Suprapubic skin (tissue), 4 donors: ENCODE measurements around the gene OLFML2A. TPM values are rescaled to one million over a fixed set of nuclear protein-coding genes. Genes with fewer than 3 reads are reported as not detected.

ENCODE experiments used
- DNase-seq, 2 donors: peaks; one replicate each; pipeline ENCODE4 v3.0.0-alpha.2; 2019; ENCODE audit warnings: low spot score in 2 of 2
- H3K27ac ChIP-seq: fragments of 200-600 bp; sonication (generic); one replicate; pipeline ENCODE4 v1.5.1; 2019
- H3K27me3 ChIP-seq: fragments of 200-600 bp; sonication (generic); one replicate; pipeline ENCODE4 v1.5.1; 2019
- H3K36me3 ChIP-seq: fragments of 200-600 bp; sonication (generic); one replicate; pipeline ENCODE4 v1.5.1; 2019
- H3K4me1 ChIP-seq: fragments of 200-600 bp; sonication (generic); one replicate; pipeline ENCODE4 v1.5.1; 2019
- H3K4me3 ChIP-seq: fragments of 200-600 bp; sonication (generic); one replicate; pipeline ENCODE4 v1.5.1; 2019; ENCODE audit warnings: mild to moderate bottlenecking
- H3K9me3 ChIP-seq: fragments of 200-600 bp; sonication (generic); one replicate; pipeline ENCODE4 v1.5.1; 2019
- EP300 ChIP-seq: sonication (generic); formaldehyde crosslinking; IDR thresholded peaks from one replicate; pipeline ENCODE4 v1.6.1; 2017; ENCODE audit warnings: antibody characterized with exemption
- POLR2A ChIP-seq, 2 donors: fragments of 450-650 bp; IDR thresholded peaks; one replicate each; pipeline ENCODE4 v1.6.1; 2017; ENCODE audit warnings: antibody characterized with exemption in 2 of 2, mild to moderate bottlenecking in 2 of 2, moderate library complexity in 2 of 2
- POLR2AphosphoS5 ChIP-seq, 3 donors: sonication (generic); formaldehyde crosslinking; IDR thresholded peaks; one replicate each; pipeline ENCODE4 v1.6.1; 2017; ENCODE audit warnings: antibody characterized with exemption in 3 of 3
- WGBS: methylation state at CpG from one replicate; pipeline ENCODE4 v1.1.5; 2018; 5-methylcytosine and 5-hydroxymethylcytosine counted together
- total RNA-seq, 4 donors: library from RNA; depleted of rRNA; stranded (reverse); fragments of >200 nt; gene quantifications; one replicate each; pipeline ENCODE4 v1.1.0, GENCODE V29; 2016
- TF ChIP-seq, protein P1 (sequence below), 2 donors: fragments of 200-600 bp in 1 of 2; fragments of 450-650 bp in 1 of 2; sonication (generic) in 1 of 2; IDR thresholded peaks; one replicate each; pipeline ENCODE4 v1.5.1; 2016 to 2019; ENCODE audit warnings: antibody characterized with exemption in 2 of 2, mild to moderate bottlenecking in 1 of 2, moderate library complexity in 1 of 2

The OLFML2A gene
- total RNA-seq, 4 donors from 2014 or later: 14.6 to 36.8 (median 18.9) TPM

DNA sequence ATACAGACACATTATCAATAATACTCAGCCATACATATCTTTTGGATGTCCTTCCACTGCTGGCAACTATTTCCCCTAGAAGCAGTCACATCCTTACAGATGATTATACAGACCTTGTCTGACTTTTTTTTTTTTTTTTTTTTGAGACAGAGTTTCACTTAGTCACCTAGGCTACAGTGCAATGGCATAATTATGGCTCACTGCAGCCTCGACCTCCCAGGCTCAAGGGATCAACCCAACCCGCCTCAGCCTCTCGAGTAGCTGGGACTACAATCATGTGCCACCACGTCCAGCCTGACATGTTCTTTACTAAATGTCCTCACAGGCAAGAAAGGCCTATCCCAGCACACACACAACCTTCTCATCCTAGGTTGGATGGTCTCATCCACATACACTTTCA is 29.9 kb upstream of the OLFML2A start:
- Histone ChIP-seq H3K9me3 (no peaks in the 10 kb centered on the region), H3K4me1 (no peaks in the 10 kb centered on the region), H3K36me3 (no peaks in the 10 kb centered on the region), H3K27ac (no peak overlapping the region), H3K4me3 (no peak overlapping the region), H3K27me3 (no peaks in the 10 kb centered on the region)
- 88% methylated on average over 4 of the region's 4 CpGs for WGBS
- DNase-seq: no peak
- TF ChIP-seq POLR2AphosphoS5 (IDR thresholded peaks at IDR 0.05) (no peak), POLR2A (IDR thresholded peaks at IDR 0.05) (no peak), EP300 (no peak)
- TF ChIP-seq, protein P1, sequence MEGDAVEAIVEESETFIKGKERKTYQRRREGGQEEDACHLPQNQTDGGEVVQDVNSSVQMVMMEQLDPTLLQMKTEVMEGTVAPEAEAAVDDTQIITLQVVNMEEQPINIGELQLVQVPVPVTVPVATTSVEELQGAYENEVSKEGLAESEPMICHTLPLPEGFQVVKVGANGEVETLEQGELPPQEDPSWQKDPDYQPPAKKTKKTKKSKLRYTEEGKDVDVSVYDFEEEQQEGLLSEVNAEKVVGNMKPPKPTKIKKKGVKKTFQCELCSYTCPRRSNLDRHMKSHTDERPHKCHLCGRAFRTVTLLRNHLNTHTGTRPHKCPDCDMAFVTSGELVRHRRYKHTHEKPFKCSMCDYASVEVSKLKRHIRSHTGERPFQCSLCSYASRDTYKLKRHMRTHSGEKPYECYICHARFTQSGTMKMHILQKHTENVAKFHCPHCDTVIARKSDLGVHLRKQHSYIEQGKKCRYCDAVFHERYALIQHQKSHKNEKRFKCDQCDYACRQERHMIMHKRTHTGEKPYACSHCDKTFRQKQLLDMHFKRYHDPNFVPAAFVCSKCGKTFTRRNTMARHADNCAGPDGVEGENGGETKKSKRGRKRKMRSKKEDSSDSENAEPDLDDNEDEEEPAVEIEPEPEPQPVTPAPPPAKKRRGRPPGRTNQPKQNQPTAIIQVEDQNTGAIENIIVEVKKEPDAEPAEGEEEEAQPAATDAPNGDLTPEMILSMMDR (IDR thresholded peaks at IDR 0.05): no peak

DNA sequence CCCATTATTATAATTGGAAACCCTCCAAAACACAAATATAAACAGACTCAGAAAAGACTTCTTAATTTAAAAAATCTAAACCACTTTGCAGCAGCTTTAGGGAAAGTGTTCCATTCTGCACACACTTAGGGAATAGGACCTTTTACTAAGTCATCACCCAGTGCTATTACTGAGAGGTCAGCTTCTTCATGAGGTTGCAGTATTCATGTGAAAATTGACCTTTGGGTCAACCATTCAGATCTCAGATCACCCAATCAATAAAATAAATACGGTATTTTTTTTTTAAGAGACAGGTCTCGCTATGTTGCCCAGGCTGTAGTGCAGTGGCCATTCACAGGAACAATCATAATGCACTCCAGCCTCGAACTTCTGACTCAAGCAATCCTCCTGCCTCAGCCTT is 27.6 kb upstream of the OLFML2A start:
- TF ChIP-seq POLR2AphosphoS5 (IDR thresholded peaks at IDR 0.05): no peak
- no peak for TF ChIP-seq EP300
- TF ChIP-seq, protein P1 (IDR thresholded peaks at IDR 0.05): no peak
- no peak for TF ChIP-seq POLR2A (IDR thresholded peaks at IDR 0.05)
- no peaks in the 10 kb centered on the region for H3K4me1 ChIP-seq
- H3K4me3 ChIP-seq: no peak overlapping the region
- 93% methylated on average over 3 of the region's 3 CpGs for WGBS
- no peaks in the 10 kb centered on the region for H3K36me3 ChIP-seq
- DNase-seq: no peak
- no peaks in the 10 kb centered on the region for H3K9me3 ChIP-seq
- peaks cover 7% of the 10 kb centered on the region for H3K27me3 ChIP-seq
- no peak overlapping the region for H3K27ac ChIP-seq

DNA sequence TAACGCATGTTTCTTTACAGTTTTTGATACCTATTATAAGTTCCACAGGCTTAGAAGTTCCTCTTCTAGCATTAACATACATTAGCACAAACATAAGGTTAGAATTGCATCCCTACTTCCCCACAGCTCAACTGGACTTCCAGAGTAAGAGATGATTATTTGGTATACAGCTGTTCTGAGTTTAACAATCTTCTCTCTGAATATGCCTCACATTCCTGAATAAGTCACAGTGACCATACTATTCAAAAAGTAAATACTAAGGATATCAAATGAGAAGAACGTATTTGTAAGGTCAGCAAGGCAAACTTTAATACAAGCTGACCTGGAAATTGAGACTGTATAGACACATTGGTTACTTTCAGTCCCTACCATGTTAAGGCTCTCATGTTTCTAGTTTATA is 27.2 kb upstream of the OLFML2A start:
- no peak for TF ChIP-seq POLR2A (IDR thresholded peaks at IDR 0.05)
- TF ChIP-seq EP300: no peak
- no peak for TF ChIP-seq POLR2AphosphoS5 (IDR thresholded peaks at IDR 0.05)
- TF ChIP-seq, protein P1 (IDR thresholded peaks at IDR 0.05): no peak
- Histone ChIP-seq H3K9me3 (no peaks in the 10 kb centered on the region), H3K4me3 (no peak overlapping the region), H3K27ac (no peak overlapping the region), H3K27me3 (peaks cover 12% of the 10 kb centered on the region), H3K4me1 (no peaks in the 10 kb centered on the region), H3K36me3 (no peaks in the 10 kb centered on the region)
- no peak for DNase-seq
- WGBS: 90% methylated on average over 2 of the region's 2 CpGs

DNA sequence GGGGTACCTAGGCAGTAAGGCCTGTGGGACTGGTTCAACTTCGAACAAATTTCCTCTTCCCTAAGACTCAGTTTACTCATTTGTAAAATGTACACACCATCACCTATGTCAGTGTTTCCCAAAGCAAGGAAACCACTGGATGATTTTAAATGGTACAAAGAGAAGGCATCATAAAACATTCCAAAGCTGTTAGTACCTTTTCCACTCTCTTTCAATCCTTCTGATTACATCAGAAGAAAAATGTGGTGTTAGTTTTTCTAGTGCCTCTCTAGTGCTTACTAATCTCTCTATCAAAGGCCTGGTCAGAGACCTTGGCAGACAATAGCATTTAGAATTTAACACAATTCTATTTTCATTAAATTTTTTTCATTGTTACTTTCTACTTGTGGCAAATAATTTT is 24.0 kb upstream of the OLFML2A start:
- peaks cover 35% of the 10 kb centered on the region for H3K27me3 ChIP-seq
- H3K4me3 ChIP-seq: no peak overlapping the region
- H3K36me3 ChIP-seq: no peaks in the 10 kb centered on the region
- no peaks in the 10 kb centered on the region for H3K4me1 ChIP-seq
- no peaks in the 10 kb centered on the region for H3K9me3 ChIP-seq
- H3K27ac ChIP-seq: no peak overlapping the region
- no peak for DNase-seq
- TF ChIP-seq EP300 (no peak), POLR2A (IDR thresholded peaks at IDR 0.05) (no peak), POLR2AphosphoS5 (IDR thresholded peaks at IDR 0.05) (no peak)
- TF ChIP-seq, protein P1 (IDR thresholded peaks at IDR 0.05): no peak
- WGBS: 92% methylated on average over 1 of the region's 1 CpG

DNA sequence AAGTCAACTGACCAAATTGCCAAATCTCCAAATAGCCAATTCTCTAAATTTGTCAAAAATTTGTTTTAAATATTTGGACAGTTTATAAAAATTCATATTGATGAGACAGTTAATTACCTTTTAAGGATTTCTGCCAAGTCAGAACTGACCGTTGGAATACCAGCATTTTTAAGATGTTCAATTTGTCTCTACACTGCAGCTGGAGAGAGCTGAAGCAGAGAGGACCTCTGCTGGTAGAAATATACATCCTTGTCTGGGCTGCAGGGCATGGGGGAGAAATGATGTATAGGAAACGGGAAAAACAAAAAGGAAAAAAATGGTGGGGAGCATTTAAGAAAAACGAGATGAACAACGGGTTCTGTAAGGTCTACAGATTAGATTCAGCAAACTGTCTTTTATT is 22.6 kb upstream of the OLFML2A start:
- TF ChIP-seq, protein P1 (IDR thresholded peaks at IDR 0.05): no peak
- TF ChIP-seq POLR2A (IDR thresholded peaks at IDR 0.05) (no peak), EP300 (no peak), POLR2AphosphoS5 (IDR thresholded peaks at IDR 0.05) (no peak)
- 43% methylated on average over 4 of the region's 4 CpGs for WGBS
- no peak for DNase-seq
- Histone ChIP-seq H3K27ac (no peak overlapping the region), H3K9me3 (no peaks in the 10 kb centered on the region), H3K27me3 (peaks cover 35% of the 10 kb centered on the region), H3K4me1 (no peaks in the 10 kb centered on the region), H3K36me3 (no peaks in the 10 kb centered on the region), H3K4me3 (no peak overlapping the region)
